CD4-positive, CD25-positive, alpha-beta regulatory T cell (primary cell): Measurements from ENCODE around the gene MAST4. TPM values are rescaled to one million over a fixed set of nuclear protein-coding genes. Genes with fewer than 3 reads are reported as not detected.

Source experiments
- ATAC-seq, 2 donors: fragments of 150-1000 bp; cut with Tn5 transposase; one replicate each; pipeline ENCODE4 v1.10.0; 2021; ENCODE audit warnings: low read depth in 2 of 2, moderate number of reproducible peaks in 2 of 2, moderate library complexity in 1 of 2
- DNase-seq, 3 donors: peaks; one replicate each; pipeline versions ENCODE4 v3.0.0 to v3.0.0-alpha.2; 2012 to 2022; ENCODE audit warnings: mixed read lengths in 1 of 3
- H3K27ac ChIP-seq: one replicate; pipeline ENCODE4 v1.7.0; 2013; ENCODE audit warnings: mild to moderate bottlenecking, low read length; ENCODE audit not compliant: insufficient read depth, poor library complexity, severe bottlenecking
- H3K27me3 ChIP-seq: one replicate; pipeline ENCODE4 v1.7.0; 2013; ENCODE audit warnings: low read length; ENCODE audit not compliant: control insufficient read depth, insufficient read depth
- H3K36me3 ChIP-seq: one replicate; pipeline ENCODE4 v1.7.0; 2013; ENCODE audit warnings: mild to moderate bottlenecking, low read length, moderate library complexity; ENCODE audit not compliant: control insufficient read depth, insufficient read depth
- H3K4me1 ChIP-seq: 2 replicates; pipeline ENCODE4 v1.7.0; 2013; ENCODE audit warnings: mild to moderate bottlenecking, low read length; ENCODE audit not compliant: insufficient read depth, control insufficient read depth, poor library complexity, severe bottlenecking
- H3K4me3 ChIP-seq: one replicate; pipeline ENCODE4 v1.7.0; 2013; ENCODE audit warnings: low read depth, mild to moderate bottlenecking, low read length, moderate library complexity
- H3K9me3 ChIP-seq, 2 experiments: 1 replicate in 1 of 2; 2 replicates in 1 of 2; pipeline ENCODE4 v1.7.0; 2013; ENCODE audit warnings: low read length in 2 of 2, mild to moderate bottlenecking in 1 of 2, moderate library complexity in 1 of 2; ENCODE audit not compliant: control insufficient read depth in 2 of 2
- H3K27ac Mint-ChIP-seq, 3 donors: one replicate each; pipeline ENCODE4 v1.8.0; 2020 to 2022; ENCODE audit warnings: mild to moderate bottlenecking in 3 of 3, mixed read lengths in 3 of 3, moderate library complexity in 2 of 3
- H3K27me3 Mint-ChIP-seq: one replicate; pipeline ENCODE4 v1.8.0; 2022; ENCODE audit warnings: mild to moderate bottlenecking, mixed read lengths
- H3K36me3 Mint-ChIP-seq: one replicate; pipeline ENCODE4 v1.8.0; 2020; ENCODE audit warnings: mixed read lengths
- H3K4me1 Mint-ChIP-seq, 4 donors: one replicate each; pipeline ENCODE4 v1.8.0; 2020 to 2022; ENCODE audit warnings: mixed read lengths in 4 of 4, mild to moderate bottlenecking in 1 of 4
- H3K4me3 Mint-ChIP-seq, 4 donors: one replicate each; pipeline ENCODE4 v1.8.0; 2020 to 2022; ENCODE audit warnings: mild to moderate bottlenecking in 4 of 4, mixed read lengths in 4 of 4, moderate library complexity in 3 of 4
- H3K9me3 Mint-ChIP-seq, 7 donors: one replicate each; pipeline ENCODE4 v1.8.0; 2020 to 2022; ENCODE audit warnings: mixed read lengths in 7 of 7, mild to moderate bottlenecking in 3 of 7, moderate library complexity in 2 of 7
- polyA plus RNA-seq, 4 donors: library from polyadenylated mRNA; unstranded; fragments of 300-500 nt; fragmentation: Illumina TruSeq; gene quantifications; one replicate each; pipeline ENCODE4 v1.2.3, GENCODE V29; 2021
- total RNA-seq: library from RNA; stranded (reverse); gene quantifications from one replicate; pipeline ENCODE4 v1.2.3, GENCODE V29; 2022

MAST4 gene
- total and polyA plus RNA-seq, 5 donors from 2014 or later = 11.7 to 54.1 (median 12.7) TPM

GRCh38 chr5:67202828-67203227, 606.6 kb downstream of the MAST4 start:
- no peaks in the 10 kb centered on the region for H3K27me3 ChIP-seq
- H3K4me3 Mint-ChIP-seq = peak overlapping the region in 3 of 4 donors; percentile 22 to 73 (median 71)
- no peaks in the 10 kb centered on the region for H3K27me3 Mint-ChIP-seq
- no peaks in the 10 kb centered on the region for H3K36me3 Mint-ChIP-seq
- peaks cover 59% of the 10 kb centered on the region for H3K4me1 ChIP-seq
- no peak for ATAC-seq
- H3K27ac ChIP-seq = peak overlapping the region; percentile 47
- DNase-seq = no peak
- H3K27ac Mint-ChIP-seq = peak overlapping the region; percentile 69 to 93 (median 89)
- no peaks in the 10 kb centered on the region for H3K36me3 ChIP-seq
- peak overlapping the region; percentile 28 for H3K4me3 ChIP-seq
- peaks cover 0 to 5% of the 10 kb centered on the region in 2 experiments for H3K9me3 ChIP-seq
- peaks cover 41 to 91% (median 58%) of the 10 kb centered on the region in 4 donors for H3K4me1 Mint-ChIP-seq
- H3K9me3 Mint-ChIP-seq = peaks cover 0 to 20% (median 4%) of the 10 kb centered on the region in 7 donors

DNA sequence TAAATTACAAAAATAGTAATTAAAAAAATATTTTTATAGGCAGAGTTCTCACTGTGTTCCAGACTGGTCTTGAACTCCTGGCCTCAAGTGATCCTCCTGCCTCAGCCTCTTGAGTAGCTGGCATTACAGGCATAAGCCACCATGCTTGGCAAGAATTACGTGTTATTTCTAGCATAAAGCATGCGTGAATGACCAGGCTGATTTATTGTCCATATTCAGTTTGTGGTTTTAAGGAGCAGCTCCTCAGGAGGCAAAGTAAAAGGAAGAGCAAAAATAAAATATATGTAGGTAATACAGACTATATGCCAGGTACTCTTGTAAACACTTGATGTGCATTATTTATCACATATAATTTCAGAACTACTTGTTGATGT, 607.5 kb downstream of the MAST4 start:
- H3K27ac Mint-ChIP-seq = peak overlapping the region; percentile 88 to 99 (median 89)
- peaks cover 42 to 91% (median 60%) of the 10 kb centered on the region in 4 donors for H3K4me1 Mint-ChIP-seq
- no peaks in the 10 kb centered on the region for H3K27me3 ChIP-seq
- no peak for ATAC-seq
- H3K36me3 Mint-ChIP-seq = no peaks in the 10 kb centered on the region
- H3K4me1 ChIP-seq = peaks cover 68% of the 10 kb centered on the region
- no peak overlapping the region for H3K4me3 ChIP-seq
- no peaks in the 10 kb centered on the region for H3K27me3 Mint-ChIP-seq
- H3K4me3 Mint-ChIP-seq = peak overlapping the region in 1 of 4 donors; percentile 43
- peaks cover 0 to 13% (median 3%) of the 10 kb centered on the region in 7 donors for H3K9me3 Mint-ChIP-seq
- peaks cover 0 to 5% of the 10 kb centered on the region in 2 experiments for H3K9me3 ChIP-seq
- H3K27ac ChIP-seq = peak overlapping the region; percentile 47
- H3K36me3 ChIP-seq = no peaks in the 10 kb centered on the region
- no peak for DNase-seq

GRCh38 chr5:67204821-67205220, 608.6 kb downstream of the MAST4 start:
- peak overlapping the region; percentile 77 for H3K27ac ChIP-seq
- no peak for ATAC-seq

DNA sequence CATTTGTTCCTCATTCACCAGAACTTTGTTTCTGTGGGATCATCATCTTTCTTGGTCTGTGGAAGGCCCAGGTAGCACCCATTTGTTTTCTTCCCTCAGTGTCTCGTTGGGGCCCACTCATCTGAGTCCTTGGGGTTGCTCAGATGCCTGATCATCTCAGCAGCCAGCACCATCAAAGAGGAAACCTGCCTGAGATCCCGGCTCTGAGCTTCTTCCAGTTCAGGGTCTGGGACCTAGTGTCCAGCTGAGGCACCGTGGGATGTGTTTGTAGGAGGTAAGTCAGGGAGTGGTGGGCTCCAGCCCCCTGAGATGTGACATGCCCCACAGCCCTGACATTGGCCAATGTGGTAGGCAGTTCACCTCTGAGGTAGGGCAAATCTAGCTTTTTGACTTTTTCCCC, 609.8 kb downstream of the MAST4 start:
- peaks cover 0 to 1% of the 10 kb centered on the region in 2 experiments for H3K9me3 ChIP-seq
- peaks cover 24 to 88% (median 60%) of the 10 kb centered on the region in 4 donors for H3K4me1 Mint-ChIP-seq
- no peaks in the 10 kb centered on the region for H3K27me3 ChIP-seq
- H3K27ac Mint-ChIP-seq = peak overlapping the region; percentile 88 to 99 (median 89)
- ATAC-seq (no peak), DNase-seq (no peak)
- H3K4me1 ChIP-seq = peaks cover 73% of the 10 kb centered on the region
- no peaks in the 10 kb centered on the region for H3K27me3 Mint-ChIP-seq
- H3K4me3 ChIP-seq = peak overlapping the region; percentile 52
- H3K27ac ChIP-seq = peak overlapping the region; percentile 77
- H3K36me3 ChIP-seq = no peaks in the 10 kb centered on the region
- H3K4me3 Mint-ChIP-seq = peak overlapping the region; percentile 49 to 62 (median 54)
- H3K36me3 Mint-ChIP-seq = no peaks in the 10 kb centered on the region
- H3K9me3 Mint-ChIP-seq = peaks cover 0 to 4% (median 0%) of the 10 kb centered on the region in 7 donors

More at GRCh38 chr5:67204821-67205220, 608.6 kb downstream of the MAST4 start:
- Histone ChIP-seq H3K27me3 (no peaks in the 10 kb centered on the region), H3K36me3 (no peaks in the 10 kb centered on the region), H3K9me3 (peaks cover 0 to 5% of the 10 kb centered on the region in 2 experiments), H3K4me1 (peaks cover 75% of the 10 kb centered on the region), H3K4me3 (peak overlapping the region; percentile 52)
- Mint-ChIP-seq H3K4me3 (peak overlapping the region; percentile 22 to 72 (median 54)), H3K27me3 (no peaks in the 10 kb centered on the region), H3K4me1 (peaks cover 32 to 92% (median 59%) of the 10 kb centered on the region in 4 donors), H3K36me3 (no peaks in the 10 kb centered on the region), H3K27ac (peak overlapping the region; percentile 88 to 99 (median 89)), H3K9me3 (peaks cover 0 to 7% (median 0%) of the 10 kb centered on the region in 7 donors)
- DNase-seq = no peak

DNA sequence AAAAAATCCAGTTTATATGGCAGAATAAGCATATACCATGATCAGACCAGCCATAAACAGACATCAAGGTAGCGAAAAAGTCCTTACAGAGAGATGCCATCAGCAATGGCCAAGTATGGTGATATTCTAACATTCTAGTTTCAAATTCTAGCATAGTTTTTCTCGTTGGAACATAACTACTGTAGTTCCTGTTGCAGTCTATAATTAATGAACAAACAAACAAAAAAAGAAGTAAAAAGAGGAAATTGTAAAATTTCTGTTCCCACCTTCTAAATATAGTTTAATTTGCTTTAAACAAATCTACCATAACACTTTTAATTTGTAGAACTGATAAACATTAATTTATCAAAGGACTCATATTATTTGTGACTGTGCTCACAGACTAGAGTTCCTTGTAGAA, 610.3 kb downstream of the MAST4 start:
- peak overlapping the region; percentile 38 to 83 (median 50) for H3K4me3 Mint-ChIP-seq
- Histone ChIP-seq H3K27me3 (no peaks in the 10 kb centered on the region), H3K4me1 (peaks cover 73% of the 10 kb centered on the region), H3K9me3 (no peaks in the 10 kb centered on the region), H3K4me3 (peak overlapping the region; percentile 52), H3K36me3 (no peaks in the 10 kb centered on the region), H3K27ac (peak overlapping the region; percentile 77)
- H3K27me3 Mint-ChIP-seq = no peaks in the 10 kb centered on the region
- DNase-seq (no peak), ATAC-seq (no peak)
- no peaks in the 10 kb centered on the region for H3K9me3 Mint-ChIP-seq
- peak overlapping the region; percentile 88 to 99 (median 89) for H3K27ac Mint-ChIP-seq
- peaks cover 20 to 83% (median 59%) of the 10 kb centered on the region in 4 donors for H3K4me1 Mint-ChIP-seq
- H3K36me3 Mint-ChIP-seq = no peaks in the 10 kb centered on the region

DNA sequence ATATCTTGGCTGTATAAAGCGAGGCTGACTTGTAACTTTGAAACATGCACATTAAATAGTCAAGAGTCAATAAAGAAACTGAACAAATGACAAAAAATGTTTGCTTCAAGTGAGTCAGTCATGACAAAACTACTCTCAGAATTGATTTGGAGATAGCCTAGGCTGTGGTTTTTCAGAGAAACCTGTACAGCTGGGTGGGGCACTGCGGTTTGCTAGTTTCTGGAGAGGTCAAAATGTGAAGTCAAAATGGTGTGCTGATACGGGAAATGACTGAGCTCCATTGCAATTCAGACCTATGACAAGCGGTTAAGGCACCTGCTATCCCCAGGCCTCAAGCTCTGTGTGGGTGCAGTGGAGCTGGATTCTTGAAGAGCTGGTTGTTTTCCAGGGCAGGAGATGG, 610.7 kb downstream of the MAST4 start:
- Mint-ChIP-seq H3K4me1 (peaks cover 20 to 78% (median 60%) of the 10 kb centered on the region in 4 donors), H3K36me3 (no peaks in the 10 kb centered on the region), H3K4me3 (peak overlapping the region; percentile 26 to 83 (median 50)), H3K27ac (peak overlapping the region; percentile 88 to 99 (median 89)), H3K27me3 (no peaks in the 10 kb centered on the region), H3K9me3 (no peaks in the 10 kb centered on the region)
- DNase-seq = peak; percentile 69 to 99 (median 91)
- Histone ChIP-seq H3K27me3 (no peaks in the 10 kb centered on the region), H3K27ac (peak overlapping the region; percentile 77), H3K4me3 (peak overlapping the region; percentile 52), H3K9me3 (no peaks in the 10 kb centered on the region), H3K4me1 (peaks cover 73% of the 10 kb centered on the region), H3K36me3 (no peaks in the 10 kb centered on the region)
- peak; percentile 86 to 91 for ATAC-seq

- Histone ChIP-seq H3K4me1 (peaks cover 62% of the 10 kb centered on the region), H3K36me3 (no peaks in the 10 kb centered on the region), H3K27ac (peak overlapping the region; percentile 51), H3K9me3 (no peaks in the 10 kb centered on the region), H3K27me3 (no peaks in the 10 kb centered on the region), H3K4me3 (no peak overlapping the region)
- Mint-ChIP-seq H3K4me3 (peak overlapping the region in 3 of 4 donors; percentile 35 to 58 (median 49)), H3K36me3 (no peaks in the 10 kb centered on the region), H3K27ac (peak overlapping the region; percentile 88 to 99 (median 89)), H3K9me3 (no peaks in the 10 kb centered on the region), H3K4me1 (peaks cover 20 to 69% (median 54%) of the 10 kb centered on the region in 4 donors), H3K27me3 (no peaks in the 10 kb centered on the region)
- ATAC-seq (no peak), DNase-seq (no peak)
Measured at GRCh38 chr5:67208403-67208802, 612.2 kb downstream of the MAST4 start.
